ENCODE data around the gene PLEKHG4.

PLEKHG4 gene

GRCh38 chr16:67279296-67280089 is at the start of gene PLEKHG4:
PLEKHG4 (plus strand) TSS chr16:67279532; CDS start chr16:67280045, 513 bp downstream.
- peak; percentile 61 for DNase-seq

DNA sequence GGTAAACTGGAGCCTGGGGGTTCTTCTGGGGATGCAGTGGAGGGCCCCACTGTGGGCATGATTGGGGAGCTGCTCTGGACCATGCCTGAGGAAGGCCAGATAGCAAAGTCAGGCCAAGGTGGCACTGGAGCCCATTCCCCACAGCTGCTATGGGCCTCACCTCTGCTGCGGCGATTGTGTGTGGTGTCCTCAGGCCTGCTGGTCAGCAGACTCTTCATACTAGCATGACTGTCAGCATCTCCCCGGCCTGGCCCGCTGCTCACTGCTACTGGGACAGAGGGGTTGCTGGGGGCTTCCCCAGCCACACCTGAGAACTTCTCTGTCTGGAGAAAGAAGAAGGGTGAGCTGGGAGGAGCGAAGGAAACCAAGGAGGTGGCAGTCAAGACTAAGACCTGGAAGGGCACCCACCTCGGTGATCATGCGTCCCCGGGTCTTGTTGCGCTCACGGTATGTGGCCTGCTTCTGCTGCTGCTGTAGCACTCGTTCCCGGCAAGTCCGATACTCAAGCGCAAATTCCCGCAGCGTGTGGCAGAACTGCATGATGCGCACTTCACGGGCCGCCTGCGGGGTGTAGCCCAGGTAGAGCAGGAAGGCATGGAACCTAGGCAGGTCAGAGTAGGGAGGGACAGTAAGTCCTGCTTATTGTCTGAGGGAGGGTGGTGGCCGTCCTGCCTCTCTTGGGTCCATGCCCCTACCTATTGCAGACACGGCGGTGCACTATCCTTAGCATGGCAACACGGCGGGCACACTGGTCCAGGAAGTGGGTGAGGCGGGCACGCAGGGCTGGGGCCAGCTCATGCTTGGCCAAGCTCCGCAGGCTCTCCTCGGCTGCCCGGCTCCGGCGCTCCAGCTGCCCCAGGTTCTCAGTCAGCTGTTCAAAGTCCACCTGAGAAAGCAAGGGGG is 49.2 kb upstream of the PLEKHG4 start:
- DNase-seq = no peak

DNA sequence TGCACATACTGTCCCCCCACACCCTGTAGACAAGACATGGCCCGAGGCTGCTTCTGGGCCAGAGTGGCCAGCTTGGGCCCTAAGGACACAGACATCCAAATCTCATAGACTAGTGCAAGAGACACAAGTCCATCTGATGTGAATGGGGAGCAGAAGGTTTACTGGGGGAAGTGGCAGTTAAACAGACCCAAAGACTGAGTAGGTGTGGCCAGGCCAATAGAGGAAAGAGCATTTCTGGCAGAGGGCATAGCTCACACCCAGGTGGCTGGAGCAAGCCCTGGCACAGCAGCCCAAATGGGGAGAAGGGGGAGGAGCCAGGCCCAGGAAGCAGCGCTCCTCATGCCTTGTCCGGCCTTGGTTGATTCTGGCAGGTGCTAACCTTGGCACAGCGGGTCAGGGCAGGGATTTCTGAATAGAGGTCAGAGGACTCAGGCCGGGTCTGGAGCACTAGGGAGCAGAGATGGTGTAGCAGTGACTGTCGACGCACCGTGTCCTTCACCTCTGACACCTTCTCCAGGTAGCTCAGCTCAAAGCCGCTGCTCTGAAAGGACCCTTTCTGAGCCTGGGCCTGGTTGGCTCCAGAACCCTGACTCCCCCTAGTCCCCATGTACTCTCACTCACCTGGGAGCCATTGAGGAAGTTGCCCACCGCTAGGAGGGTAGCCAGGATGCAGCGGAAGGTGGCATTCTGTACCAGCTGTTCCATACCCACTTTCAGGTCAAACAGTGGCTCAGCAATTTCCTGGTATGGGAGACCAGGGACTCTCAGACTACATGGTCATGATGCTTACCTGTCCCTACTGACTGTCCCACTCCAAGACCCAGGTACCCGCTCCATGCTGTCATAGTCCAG is 48.3 kb upstream of the PLEKHG4 start:
- DNase-seq = no peak

GRCh38 chr16:67233596-67233995 is 45.7 kb upstream of the PLEKHG4 start:
- no peak for DNase-seq

GRCh38 chr16:67234180-67234597 is 45.1 kb upstream of the PLEKHG4 start:
- DNase-seq = no peak

GRCh38 chr16:67235816-67236562 is 43.3 kb upstream of the PLEKHG4 start:
- no peak for DNase-seq

DNA sequence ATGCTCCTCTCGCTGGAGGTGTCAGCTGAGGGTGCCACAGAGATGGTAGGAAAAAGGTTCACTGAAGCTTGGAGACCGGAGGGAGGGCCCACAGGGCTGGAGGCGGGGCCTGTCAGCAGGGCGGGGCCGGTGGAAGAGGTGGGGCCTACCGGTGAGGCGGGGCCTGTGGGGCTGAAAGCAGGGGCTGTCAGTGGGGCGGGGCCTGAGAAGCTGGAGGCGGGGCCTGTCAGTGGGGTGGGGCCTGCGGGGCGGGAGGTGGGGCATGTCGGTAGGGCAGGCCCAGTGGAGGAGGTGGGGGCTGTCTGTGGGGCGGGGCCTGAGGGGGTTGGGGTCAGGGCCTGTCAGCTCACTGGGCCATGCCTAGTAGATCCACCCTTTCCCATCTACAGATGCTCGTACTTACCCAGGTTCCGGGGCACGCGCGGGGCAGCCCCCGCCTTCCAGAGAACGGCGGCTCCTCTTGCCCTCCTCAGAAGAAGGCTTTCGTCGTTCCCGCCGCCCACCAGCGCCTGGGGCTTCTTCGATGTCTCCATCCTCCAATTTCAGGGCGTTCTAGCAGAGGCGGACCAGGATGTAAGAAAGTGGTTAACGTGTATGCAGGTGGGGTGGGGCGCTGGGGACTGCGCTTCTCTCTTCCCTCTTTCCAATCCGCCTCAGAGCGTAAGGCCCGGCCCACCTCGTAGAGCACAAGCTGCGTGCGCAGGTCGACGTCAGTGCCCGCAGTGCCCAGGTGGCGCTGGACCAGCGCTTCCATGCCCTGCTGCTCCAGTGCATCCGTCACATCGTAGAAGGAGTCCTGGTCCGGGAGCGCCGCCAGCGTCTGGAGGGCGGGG is 42.6 kb upstream of the PLEKHG4 start:
- no peak for DNase-seq

GRCh38 chr16:67237396-67238277 is 41.7 kb upstream of the PLEKHG4 start:
- no peak for DNase-seq

DNA sequence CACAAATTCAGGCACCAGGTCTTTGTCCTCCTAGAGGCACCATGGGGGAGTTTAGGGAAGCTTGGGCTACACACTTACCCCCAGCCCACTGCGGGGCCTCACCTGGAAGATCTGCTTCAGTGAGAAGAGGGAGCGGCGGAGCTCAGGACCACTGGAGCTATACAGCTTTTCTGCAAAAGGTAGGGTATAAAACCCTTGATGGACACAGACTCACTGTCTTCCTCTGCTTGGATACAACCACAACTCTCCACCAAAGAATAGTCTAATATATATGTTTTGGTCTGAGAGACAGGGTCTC is 41.1 kb upstream of the PLEKHG4 start:
- DNase-seq = no peak

DNA sequence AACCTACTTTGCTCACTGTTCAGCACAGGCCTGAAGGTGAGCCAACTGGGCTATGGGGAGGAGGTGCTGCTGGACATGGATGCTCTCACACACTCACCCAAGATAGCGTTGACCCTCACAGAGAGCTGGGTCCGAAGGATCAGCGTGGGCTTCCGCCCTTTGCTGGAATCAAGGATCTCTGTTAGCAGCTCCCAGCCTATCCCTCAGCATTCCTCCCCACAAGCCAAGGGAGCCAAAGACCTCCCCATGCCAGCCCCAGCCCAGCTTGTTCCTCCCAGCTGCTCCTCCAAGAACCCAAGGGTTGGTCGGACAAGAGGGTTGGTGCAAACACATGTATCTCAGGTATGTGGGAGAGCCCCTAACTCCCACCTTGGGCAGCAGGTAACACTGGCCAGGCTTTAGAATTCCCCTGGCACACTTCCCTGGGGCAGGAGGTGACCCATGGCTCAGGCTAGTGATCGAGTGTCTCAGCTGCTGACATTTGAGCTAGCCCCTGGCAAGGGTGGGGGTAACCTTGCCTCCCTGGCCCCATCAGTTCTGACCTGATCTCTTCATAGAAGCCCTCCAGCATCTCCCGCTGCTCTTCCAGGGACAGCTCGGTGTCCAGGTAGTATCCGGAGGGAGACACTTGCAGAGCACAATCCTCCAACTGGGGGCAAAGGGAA is 40.4 kb upstream of the PLEKHG4 start:
- no peak for DNase-seq

GRCh38 chr16:67240506-67240905 is 38.8 kb upstream of the PLEKHG4 start:
- no peak for DNase-seq

- DNase-seq = no peak
Observed at GRCh38 chr16:67241008-67241900, 38.1 kb upstream of the PLEKHG4 start.

GRCh38 chr16:67242138-67242730 is 37.1 kb upstream of the PLEKHG4 start:
- DNase-seq = no peak

GRCh38 chr16:67243481-67243880 is 35.9 kb upstream of the PLEKHG4 start:
- DNase-seq = no peak

DNA sequence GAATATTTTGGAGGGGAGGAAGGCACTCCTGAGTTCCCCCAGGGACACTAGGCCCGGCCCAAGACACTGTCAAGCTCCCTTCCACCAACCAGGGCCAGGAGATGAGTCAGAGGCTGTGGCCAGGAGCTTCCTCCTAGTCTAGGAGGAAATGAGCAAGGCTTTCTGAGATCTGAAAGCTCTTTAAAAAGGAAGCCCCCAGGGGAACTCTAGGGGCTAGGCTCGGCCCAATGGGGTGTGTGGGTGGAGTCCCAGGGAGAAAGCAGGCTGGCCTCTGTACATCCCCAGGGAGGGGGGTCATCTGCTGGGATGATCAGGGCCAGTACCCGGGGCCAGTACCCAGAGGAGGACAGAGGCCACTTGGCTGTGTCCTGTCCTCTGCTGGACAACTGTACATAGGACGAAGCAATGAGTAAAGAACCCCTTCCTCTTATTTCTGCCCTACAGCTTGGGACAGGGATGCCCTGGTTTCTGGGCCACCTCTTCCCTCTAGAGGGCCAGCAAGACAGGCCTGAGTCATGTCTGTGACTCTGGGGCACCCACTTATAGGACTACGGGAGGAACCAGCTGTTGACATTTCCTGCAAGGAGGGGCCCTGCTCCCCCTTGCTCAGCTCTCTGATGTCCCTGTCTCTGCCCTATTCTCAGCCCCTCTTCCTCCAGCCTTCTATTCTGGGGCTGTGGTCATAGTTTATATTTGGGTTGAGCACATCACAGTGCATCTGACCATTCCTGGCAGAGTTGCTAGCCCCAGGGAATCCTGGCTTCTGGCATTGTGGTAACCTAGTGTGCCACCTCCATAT is 34.7 kb upstream of the PLEKHG4 start:
- DNase-seq = no peak

DNA sequence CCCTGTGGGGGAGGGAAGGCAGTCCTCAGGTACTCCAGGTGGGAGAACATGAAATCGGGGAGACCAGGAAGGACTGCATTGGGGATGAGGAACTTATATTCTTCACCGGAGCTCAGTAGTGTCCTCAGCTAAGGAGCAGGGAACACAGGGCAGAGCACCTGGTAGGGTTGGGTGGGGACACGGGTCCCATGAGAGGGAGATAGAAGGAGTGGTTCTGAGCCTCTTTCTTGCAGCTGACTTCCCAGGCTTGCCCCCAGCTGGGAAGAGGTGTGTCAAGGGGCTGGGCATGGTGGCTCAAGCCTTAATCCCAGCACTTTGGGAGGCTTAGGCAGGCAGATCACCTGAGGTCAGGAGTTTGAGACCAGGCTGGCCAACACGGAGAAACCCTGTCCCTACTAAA is 34.1 kb upstream of the PLEKHG4 start:
- DNase-seq = no peak

- no peak for DNase-seq
Observed at GRCh38 chr16:67245674-67246080, 33.7 kb upstream of the PLEKHG4 start.

Data from NCI-H2227 treated with DMSO at 0.1 percent for 48 hours (cell line).